Measurements from ENCODE around the gene CHAF1B. TPM values are rescaled to one million over a fixed set of nuclear protein-coding genes. Genes with fewer than 3 reads are reported as not detected.

CHAF1B gene
- total and polyA plus RNA-seq, 10 of the 15 experiments (the other 5 are each of a cell fraction or from before 2014, with no cell fraction given): 5.9 to 31.5 (median 17.3) TPM

DNA sequence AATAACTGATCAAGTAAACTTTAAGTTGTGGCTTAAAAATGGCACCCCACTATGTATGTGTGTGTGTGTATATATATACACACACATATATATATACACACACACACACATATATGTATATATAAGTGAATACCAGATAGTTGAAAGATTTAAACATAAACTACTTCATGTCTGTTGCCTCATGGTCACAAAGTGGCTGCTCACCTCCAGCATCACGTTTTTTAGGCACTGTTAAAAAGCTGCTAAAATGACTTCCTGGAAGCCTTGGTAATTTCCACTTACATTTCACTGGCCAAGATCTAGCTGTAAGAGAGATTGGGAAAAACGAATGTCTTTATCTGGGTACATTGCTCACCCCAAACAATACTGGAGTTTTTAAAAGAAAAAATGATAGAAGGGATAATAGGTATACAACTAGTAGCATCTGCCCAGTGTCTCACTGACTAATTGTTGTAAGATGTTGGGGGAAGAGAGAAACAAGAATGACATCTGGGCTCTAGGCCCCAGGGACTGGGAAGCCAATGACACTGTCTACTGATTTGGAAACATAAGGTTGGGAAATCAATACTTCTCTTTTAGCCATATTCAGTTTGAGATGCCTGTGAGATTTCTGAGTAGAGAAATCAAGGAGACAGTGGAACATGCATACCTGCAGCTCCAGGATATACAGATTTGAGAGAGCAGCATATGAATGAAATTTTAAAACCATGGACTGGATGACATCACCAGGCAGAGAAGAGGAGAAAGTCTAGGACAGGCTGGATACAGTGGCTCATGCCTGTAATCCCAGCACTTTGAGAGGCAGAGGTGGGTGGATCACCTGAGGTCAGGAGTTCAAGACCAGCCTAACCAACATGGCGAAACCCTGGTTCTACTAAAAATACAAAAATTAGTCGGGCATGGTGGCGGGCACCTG is 51.9 kb downstream of the CHAF1B start:
- ATAC-seq (no peak), FAIRE-seq (no peak), DNase-seq (ENCODE audit: low read depth, low spot score) (no peak)
- no peaks in the 10 kb centered on the region for H3K27me3 ChIP-seq (replicated peaks in 1 of 2; ENCODE audit: control insufficient read depth in 2 of 2, insufficient read depth in 2 of 2, low read length in 1 of 2)
- POLR2A ChIA-PET: no interaction called here
- no peak overlapping the region for H3K4me3 ChIP-seq
- H3K9me3 ChIP-seq (replicated peaks; ENCODE audit: control insufficient read depth, insufficient read depth, low read length): no peaks in the 10 kb centered on the region
- no peaks in the 10 kb centered on the region for H3K79me2 ChIP-seq (ENCODE audit: control insufficient read depth, insufficient read depth, low read length)
- WGBS (ENCODE audit: insufficient coverage, insufficient replicate concordance, low lambda C conversion rate, missing lambda C conversion rate): 56% methylated on average over 5 of the region's 5 CpGs
- H2AFZ ChIP-seq (ENCODE audit: control insufficient read depth, low read depth, low read length): no peak overlapping the region
- no TSS peak for BruUV-seq (replicated peaks)
- in situ Hi-C loops (cut with MboI): no loop called here
- H3K9ac ChIP-seq (ENCODE audit: control insufficient read depth, insufficient read depth, low read length): no peak overlapping the region
- no peaks in the 10 kb centered on the region for H3K36me3 ChIP-seq (ENCODE audit: control insufficient read depth in 2 of 2, insufficient read depth in 2 of 2, low read length in 1 of 2)
- SMC1A ChIA-PET (ENCODE audit: uncharacterized antibody, unreplicated experiment): interaction anchor here (0.7 to 1.3 kb wide), 3 partner anchors 14 to 467 kb away, joined by 3 to 5 read pairs (median 3); no protein-coding TSS in a partner anchor
- no peaks in the 10 kb centered on the region for H4K20me1 ChIP-seq (ENCODE audit: control insufficient read depth, insufficient read depth)
- CTCF ChIA-PET: interaction anchor here (0.6 kb wide), 1 partner anchor 491 kb away, joined by 3 read pairs; no protein-coding TSS in a partner anchor
- no peak overlapping the region for H3K27ac ChIP-seq (ENCODE audit: control insufficient read depth, insufficient read depth)
- no peaks in the 10 kb centered on the region for H3K4me1 ChIP-seq (ENCODE audit: control insufficient read depth, insufficient read depth, low read length)
- RAD21 ChIA-PET (ENCODE audit: unreplicated experiment): no interaction called here
- intact Hi-C loops (cut with micrococcal nuclease; ENCODE audit: unreplicated experiment): no loop called here
- no peak overlapping the region for H3K4me2 ChIP-seq (ENCODE audit: control insufficient read depth, insufficient read depth)
- TF ChIP-seq TCF7 (IDR thresholded peaks at IDR 0.05; ENCODE audit: borderline replicate concordance): no peak
- no peak for TF ChIP-seq NFIC (IDR thresholded peaks at IDR 0.05; ENCODE audit: low read depth, low read length)
- no peak for TF ChIP-seq PAX5 (IDR thresholded peaks at IDR 0.05; ENCODE audit: borderline replicate concordance, low read depth, low read length)
- TF ChIP-seq SRF (IDR thresholded peaks at IDR 0.05; ENCODE audit: low read depth in 2 of 2, low read length in 2 of 2): no peak
- no peak for TF ChIP-seq CREM (IDR thresholded peaks at IDR 0.05; ENCODE audit: low read depth)
- TF ChIP-seq CREB1 (IDR thresholded peaks at IDR 0.05; ENCODE audit: low read depth): no peak
- no peak for TF ChIP-seq CBX3 (IDR thresholded peaks at IDR 0.05; ENCODE audit: borderline replicate concordance, low read depth)
- TF ChIP-seq RCOR1 (conservative IDR thresholded peaks at IDR 0.05; ENCODE audit: low read depth, low read length): no peak
- no peak for TF ChIP-seq SP1 (IDR thresholded peaks at IDR 0.05; ENCODE audit: low read depth, low read length)
- no peak for TF ChIP-seq MEF2B (IDR thresholded peaks at IDR 0.05; ENCODE audit: partially characterized antibody, poor library complexity, severe bottlenecking)
- TF ChIP-seq, protein P1, sequence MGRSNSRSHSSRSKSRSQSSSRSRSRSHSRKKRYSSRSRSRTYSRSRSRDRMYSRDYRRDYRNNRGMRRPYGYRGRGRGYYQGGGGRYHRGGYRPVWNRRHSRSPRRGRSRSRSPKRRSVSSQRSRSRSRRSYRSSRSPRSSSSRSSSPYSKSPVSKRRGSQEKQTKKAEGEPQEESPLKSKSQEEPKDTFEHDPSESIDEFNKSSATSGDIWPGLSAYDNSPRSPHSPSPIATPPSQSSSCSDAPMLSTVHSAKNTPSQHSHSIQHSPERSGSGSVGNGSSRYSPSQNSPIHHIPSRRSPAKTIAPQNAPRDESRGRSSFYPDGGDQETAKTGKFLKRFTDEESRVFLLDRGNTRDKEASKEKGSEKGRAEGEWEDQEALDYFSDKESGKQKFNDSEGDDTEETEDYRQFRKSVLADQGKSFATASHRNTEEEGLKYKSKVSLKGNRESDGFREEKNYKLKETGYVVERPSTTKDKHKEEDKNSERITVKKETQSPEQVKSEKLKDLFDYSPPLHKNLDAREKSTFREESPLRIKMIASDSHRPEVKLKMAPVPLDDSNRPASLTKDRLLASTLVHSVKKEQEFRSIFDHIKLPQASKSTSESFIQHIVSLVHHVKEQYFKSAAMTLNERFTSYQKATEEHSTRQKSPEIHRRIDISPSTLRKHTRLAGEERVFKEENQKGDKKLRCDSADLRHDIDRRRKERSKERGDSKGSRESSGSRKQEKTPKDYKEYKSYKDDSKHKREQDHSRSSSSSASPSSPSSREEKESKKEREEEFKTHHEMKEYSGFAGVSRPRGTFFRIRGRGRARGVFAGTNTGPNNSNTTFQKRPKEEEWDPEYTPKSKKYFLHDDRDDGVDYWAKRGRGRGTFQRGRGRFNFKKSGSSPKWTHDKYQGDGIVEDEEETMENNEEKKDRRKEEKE (IDR thresholded peaks at IDR 0.05): no peak
- TF ChIP-seq, protein P2, sequence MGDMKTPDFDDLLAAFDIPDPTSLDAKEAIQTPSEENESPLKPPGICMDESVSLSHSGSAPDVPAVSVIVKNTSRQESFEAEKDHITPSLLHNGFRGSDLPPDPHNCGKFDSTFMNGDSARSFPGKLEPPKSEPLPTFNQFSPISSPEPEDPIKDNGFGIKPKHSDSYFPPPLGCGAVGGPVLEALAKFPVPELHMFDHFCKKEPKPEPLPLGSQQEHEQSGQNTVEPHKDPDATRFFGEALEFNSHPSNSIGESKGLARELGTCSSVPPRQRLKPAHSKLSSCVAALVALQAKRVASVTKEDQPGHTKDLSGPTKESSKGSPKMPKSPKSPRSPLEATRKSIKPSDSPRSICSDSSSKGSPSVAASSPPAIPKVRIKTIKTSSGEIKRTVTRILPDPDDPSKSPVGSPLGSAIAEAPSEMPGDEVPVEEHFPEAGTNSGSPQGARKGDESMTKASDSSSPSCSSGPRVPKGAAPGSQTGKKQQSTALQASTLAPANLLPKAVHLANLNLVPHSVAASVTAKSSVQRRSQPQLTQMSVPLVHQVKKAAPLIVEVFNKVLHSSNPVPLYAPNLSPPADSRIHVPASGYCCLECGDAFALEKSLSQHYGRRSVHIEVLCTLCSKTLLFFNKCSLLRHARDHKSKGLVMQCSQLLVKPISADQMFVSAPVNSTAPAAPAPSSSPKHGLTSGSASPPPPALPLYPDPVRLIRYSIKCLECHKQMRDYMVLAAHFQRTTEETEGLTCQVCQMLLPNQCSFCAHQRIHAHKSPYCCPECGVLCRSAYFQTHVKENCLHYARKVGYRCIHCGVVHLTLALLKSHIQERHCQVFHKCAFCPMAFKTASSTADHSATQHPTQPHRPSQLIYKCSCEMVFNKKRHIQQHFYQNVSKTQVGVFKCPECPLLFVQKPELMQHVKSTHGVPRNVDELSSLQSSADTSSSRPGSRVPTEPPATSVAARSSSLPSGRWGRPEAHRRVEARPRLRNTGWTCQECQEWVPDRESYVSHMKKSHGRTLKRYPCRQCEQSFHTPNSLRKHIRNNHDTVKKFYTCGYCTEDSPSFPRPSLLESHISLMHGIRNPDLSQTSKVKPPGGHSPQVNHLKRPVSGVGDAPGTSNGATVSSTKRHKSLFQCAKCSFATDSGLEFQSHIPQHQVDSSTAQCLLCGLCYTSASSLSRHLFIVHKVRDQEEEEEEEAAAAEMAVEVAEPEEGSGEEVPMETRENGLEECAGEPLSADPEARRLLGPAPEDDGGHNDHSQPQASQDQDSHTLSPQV (IDR thresholded peaks at IDR 0.05): no peak
- TF ChIP-seq IKZF1 (conservative IDR thresholded peaks at IDR 0.05): no peak
- TF ChIP-seq, protein P3, sequence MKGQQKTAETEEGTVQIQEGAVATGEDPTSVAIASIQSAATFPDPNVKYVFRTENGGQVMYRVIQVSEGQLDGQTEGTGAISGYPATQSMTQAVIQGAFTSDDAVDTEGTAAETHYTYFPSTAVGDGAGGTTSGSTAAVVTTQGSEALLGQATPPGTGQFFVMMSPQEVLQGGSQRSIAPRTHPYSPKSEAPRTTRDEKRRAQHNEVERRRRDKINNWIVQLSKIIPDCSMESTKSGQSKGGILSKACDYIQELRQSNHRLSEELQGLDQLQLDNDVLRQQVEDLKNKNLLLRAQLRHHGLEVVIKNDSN (IDR thresholded peaks at IDR 0.05; ENCODE audit: borderline replicate concordance, extremely low read length, insufficient read depth, low read depth, low read length): no peak

Measured in GM12878 (cell line).